HG03025 (cell line): Measurements from ENCODE around the gene WDR77.

ENCODE experiments used
- ATAC-seq: cut with Tn5 transposase; IDR thresholded peaks from one replicate; pipeline ENCODE4 v1.9.1; 2021; ENCODE audit warnings: mild to moderate bottlenecking, moderate library complexity; ENCODE audit not compliant: unreplicated experiment, low FRiP score

The WDR77 gene

GRCh38 chr1:111470596-111470995 is 21.5 kb upstream of the WDR77 start:
- no peak for ATAC-seq

DNA sequence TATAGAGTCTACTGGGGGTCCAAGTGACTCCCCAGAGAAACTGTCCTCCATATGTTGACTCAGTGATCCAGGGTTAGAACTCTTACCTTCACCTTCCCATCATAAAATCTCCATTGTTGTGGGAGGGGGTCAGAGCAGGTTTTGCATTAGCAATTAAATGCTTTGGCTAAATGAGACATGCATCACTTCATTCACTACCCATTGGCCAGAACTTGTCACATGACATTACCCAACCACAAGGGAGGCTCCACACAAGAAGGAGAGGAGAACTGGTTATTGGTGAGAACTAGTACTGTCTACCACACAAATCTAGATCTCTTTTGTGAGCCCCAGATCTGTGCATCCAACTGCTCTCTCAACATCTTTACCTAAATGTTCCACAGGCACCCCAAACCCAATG is 20.5 kb upstream of the WDR77 start:
- ATAC-seq, result no peak

DNA sequence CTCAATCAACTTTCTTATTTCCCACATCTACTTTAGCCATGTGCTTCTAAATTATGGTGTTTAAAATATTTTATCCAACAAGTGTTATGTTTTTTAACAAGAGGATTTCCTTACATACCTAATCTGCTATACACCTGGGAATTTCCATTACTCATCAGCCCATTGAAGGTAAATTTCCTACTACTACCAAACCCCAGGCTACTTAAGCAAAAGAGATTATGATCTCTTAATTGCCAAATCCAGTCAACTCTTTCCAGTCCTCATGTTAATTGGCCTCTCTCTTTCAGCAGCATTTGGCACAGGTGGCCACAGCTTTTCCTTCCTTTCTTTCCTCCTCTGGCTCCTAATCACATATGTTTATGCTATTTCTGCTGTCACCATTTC is 19.7 kb upstream of the WDR77 start:
- ATAC-seq, result no peak

- no peak for ATAC-seq
Observed at GRCh38 chr1:111467865-111468716, 19.0 kb upstream of the WDR77 start.

- ATAC-seq, result no peak
Observed at GRCh38 chr1:111466480-111466879, 17.4 kb upstream of the WDR77 start.

DNA sequence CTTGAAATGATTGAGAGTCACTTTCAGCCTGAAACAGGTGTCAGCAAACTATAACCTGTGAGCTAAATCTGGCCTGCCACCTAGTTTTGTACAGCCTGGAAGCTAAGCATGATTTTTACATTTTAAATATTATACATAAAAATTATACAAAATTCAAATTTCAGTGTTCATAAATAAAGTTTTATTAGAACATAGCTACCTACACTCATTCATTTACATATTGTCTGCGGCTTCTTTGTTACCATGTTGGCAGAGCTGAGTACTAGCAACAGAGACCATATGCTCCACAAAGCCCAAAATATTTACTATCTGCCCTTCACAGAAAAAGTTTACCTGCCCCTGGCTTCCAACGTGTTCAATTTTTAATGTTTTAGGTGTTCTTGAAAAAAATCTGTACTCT is 16.7 kb upstream of the WDR77 start:
- ATAC-seq, result no peak

- ATAC-seq, result no peak
Observed at GRCh38 chr1:111463029-111463683, 14.1 kb upstream of the WDR77 start.

GRCh38 chr1:111462370-111463028 is 13.4 kb upstream of the WDR77 start:
- no peak for ATAC-seq

DNA sequence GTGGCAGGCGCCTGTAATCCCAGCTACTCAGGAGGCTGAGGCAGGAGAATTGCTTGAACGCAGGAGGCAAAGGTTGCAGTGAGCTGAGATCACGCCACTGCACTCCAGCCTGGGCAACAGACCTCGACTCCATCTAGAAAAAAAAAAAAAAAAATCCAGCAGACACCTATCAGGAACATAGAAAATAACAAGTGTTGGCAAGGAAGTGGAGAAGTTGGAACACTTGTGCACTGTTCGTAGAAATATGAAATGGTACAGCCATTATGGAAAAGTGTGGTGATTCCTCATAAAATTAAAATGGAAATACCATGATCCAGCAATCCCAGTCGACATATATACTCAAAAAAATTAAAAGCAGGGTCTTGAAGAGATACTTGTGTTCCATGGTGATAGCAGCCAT is 12.7 kb upstream of the WDR77 start:
- ATAC-seq, result no peak

GRCh38 chr1:111455642-111456031 is 6.6 kb upstream of the WDR77 start:
- ATAC-seq, result no peak

DNA sequence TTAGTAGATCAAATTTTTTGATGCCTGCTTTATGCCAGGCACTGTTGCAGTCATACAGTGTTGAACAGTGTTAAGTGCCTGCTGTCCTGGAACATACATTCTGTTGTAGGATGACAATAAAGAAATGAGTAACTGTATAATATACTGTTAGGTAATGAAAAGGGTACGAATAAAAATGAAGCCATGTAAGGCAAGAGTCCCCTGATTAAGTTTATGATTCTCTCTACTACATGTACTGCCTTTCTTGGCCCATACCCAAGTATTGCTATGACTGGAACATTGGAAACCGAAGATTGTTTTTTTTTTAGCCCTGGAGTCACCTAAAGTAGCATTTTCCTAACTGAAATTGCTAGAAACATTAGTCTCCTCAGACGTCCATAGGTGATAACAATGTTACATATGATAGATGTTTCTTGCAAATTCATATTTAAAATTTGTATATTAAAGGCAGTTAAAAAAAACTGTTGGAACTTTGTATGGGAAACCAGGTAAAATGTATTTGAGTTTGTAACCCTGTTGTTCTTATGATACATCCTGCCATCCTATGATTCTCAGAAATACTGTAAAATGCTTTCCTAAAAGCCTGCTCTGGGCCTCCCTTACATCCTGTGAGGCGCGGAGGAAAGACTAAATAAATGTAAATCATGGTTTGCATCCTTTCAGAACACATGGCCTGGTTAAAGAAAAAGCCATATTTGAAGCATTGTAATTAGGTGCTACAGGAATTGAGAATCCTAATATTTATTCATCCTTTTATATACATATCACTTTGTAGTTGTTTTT is 6.0 kb upstream of the WDR77 start:
- no peak for ATAC-seq

- ATAC-seq, result no peak
Observed at GRCh38 chr1:111453706-111454105, 4.7 kb upstream of the WDR77 start.

DNA sequence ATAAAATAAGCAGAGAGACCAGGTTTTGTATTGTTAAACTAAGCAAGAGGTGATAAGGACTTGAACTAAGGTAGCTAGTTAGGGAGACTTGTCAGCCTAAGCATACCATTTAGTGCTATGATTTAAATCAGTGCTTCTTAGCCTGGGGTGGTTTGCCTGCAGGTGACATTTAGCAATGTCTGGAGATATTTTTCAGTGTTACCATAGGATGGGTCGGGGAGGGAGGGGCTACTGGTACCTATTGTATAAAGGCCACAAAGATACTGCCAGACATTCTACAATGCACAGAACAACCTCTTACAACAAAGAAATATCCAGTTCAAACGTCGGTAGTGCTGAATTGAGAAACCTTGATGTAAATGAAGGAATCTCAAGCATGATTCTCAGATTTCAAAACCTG is 3.5 kb upstream of the WDR77 start:
- ATAC-seq, result no peak

- no peak for ATAC-seq
Observed at GRCh38 chr1:111450185-111450584, 1.1 kb upstream of the WDR77 start.

GRCh38 chr1:111449703-111450017 is 604 bp upstream of the WDR77 start:
- no peak for ATAC-seq

GRCh38 chr1:111448482-111448917 is 556 bp downstream of the WDR77 start:
- ATAC-seq, result peak; percentile 27

- ATAC-seq, result no peak
Observed at GRCh38 chr1:111446967-111447892, 1.8 kb downstream of the WDR77 start.

DNA sequence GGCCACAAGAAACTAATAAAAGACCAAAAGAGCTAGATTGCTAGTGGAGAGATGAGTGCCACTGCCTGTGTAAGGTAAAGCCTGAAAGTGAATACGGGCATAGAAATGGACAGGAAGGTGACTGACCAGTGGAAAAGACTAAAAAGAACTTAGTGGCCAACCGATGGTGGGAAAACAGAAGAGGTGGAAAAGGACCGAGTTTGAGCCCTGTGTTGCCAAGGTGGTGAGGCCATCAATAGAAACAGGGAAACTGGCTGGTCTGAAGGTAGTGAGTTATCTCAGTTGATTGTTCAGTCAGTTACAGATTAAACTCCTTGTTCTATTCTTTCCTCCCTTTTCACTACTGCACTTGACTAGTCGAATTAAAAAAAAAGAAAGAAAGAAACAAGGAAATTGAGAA is 2.5 kb downstream of the WDR77 start:
- no peak for ATAC-seq

DNA sequence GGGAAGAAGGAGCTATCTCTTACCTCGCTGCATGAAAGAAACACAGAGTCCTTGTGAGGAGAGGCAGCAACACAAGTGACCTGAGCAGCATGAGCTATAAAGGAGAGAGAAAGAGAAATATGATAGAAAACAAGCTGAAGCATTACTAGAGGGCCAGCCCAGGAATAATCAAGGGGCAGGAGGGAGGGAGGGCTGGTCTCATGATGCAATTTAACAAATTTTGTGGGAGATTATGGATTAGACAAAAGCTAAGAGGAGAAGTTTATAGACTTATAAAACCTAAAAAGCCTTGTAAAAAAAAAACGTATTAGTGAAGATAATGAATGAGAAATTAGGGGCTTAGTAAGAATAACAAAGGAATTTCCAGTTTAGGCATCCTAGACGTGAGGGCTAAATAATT is 5.0 kb downstream of the WDR77 start:
- ATAC-seq, result no peak

DNA sequence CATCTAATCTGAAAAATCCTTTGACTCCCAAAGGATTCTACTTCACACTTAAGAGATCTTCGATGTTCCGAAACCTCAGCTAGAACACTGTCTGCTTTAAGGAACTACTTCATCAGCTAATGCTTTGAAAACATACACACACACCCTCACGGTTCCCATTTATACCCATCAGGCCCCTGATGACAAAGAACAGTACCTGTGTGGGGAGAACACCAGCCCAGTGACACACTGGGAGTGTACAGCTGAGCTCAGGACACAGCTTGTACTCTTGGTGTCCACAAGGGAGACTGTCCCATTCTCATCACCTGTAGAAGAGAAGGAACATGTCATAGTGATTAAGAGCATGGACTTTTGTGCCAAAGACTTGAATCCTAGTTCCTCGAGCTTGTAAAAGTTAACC is 6.6 kb downstream of the WDR77 start:
- ATAC-seq, result no peak
